Kidney epithelial cell (primary cell): ENCODE measurements around the gene OAS1. TPM values are rescaled to one million over a fixed set of nuclear protein-coding genes. Genes with fewer than 3 reads are reported as not detected.

Experiments
- DNase-seq: peaks from one replicate; pipeline ENCODE4 v3.0.0-alpha.2; 2010; ENCODE audit warnings: low read depth
- H3K27me3 ChIP-seq: 2 replicates; pipeline ENCODE4 v1.6.0; 2011; ENCODE audit warnings: low read length; ENCODE audit not compliant: control insufficient read depth, insufficient read depth
- H3K36me3 ChIP-seq: 2 replicates; pipeline ENCODE4 v1.5.1; 2011; ENCODE audit warnings: low read length; ENCODE audit not compliant: control insufficient read depth, insufficient read depth
- H3K4me3 ChIP-seq: 2 replicates; pipeline ENCODE4 v1.5.1; 2011; ENCODE audit warnings: low read depth, mild to moderate bottlenecking, control low read depth, low read length
- total RNA-seq: library from RNA; depleted of rRNA; stranded (reverse); fragments of >200 nt; gene quantifications from 2 replicates; pipeline ENCODE4 v1.2.3, GENCODE V29; 2015
- TF ChIP-seq, protein P1 (sequence below): IDR thresholded peaks from 2 replicates; pipeline ENCODE4 v1.5.1; 2011; ENCODE audit warnings: mild to moderate bottlenecking, moderate library complexity, low read length, control low read depth, inconsistent platforms; ENCODE audit not compliant: insufficient read depth, poor library complexity, severe bottlenecking

The OAS1 gene
- total RNA-seq, 1 donor from 2014 or later: 6.0 TPM

DNA sequence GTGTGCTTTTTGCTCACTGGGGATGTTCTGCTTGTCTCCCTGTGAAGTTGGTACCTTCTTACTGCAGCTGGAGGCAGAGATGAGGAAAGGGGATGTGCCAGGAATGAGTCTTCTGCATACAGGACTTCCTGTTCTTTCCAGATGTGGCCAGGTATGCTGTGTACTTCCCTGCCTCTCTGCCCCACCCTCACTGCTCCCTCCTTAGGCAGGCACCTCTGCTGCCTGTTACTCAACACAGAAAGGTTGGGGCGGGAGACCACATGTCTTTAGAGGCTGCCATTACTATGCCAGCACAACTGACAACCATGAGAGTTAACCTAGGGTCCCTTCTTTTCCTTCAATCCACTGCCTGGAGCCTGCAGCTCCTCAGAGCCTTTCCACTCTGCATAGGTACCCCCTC lies 29.5 kb downstream of the OAS1 start:
- no peaks in the 10 kb centered on the region for H3K27me3 ChIP-seq
- H3K36me3 ChIP-seq: no peaks in the 10 kb centered on the region
- TF ChIP-seq, protein P1, sequence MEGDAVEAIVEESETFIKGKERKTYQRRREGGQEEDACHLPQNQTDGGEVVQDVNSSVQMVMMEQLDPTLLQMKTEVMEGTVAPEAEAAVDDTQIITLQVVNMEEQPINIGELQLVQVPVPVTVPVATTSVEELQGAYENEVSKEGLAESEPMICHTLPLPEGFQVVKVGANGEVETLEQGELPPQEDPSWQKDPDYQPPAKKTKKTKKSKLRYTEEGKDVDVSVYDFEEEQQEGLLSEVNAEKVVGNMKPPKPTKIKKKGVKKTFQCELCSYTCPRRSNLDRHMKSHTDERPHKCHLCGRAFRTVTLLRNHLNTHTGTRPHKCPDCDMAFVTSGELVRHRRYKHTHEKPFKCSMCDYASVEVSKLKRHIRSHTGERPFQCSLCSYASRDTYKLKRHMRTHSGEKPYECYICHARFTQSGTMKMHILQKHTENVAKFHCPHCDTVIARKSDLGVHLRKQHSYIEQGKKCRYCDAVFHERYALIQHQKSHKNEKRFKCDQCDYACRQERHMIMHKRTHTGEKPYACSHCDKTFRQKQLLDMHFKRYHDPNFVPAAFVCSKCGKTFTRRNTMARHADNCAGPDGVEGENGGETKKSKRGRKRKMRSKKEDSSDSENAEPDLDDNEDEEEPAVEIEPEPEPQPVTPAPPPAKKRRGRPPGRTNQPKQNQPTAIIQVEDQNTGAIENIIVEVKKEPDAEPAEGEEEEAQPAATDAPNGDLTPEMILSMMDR: no peak
- DNase-seq: no peak
- H3K4me3 ChIP-seq: no peak overlapping the region

DNA sequence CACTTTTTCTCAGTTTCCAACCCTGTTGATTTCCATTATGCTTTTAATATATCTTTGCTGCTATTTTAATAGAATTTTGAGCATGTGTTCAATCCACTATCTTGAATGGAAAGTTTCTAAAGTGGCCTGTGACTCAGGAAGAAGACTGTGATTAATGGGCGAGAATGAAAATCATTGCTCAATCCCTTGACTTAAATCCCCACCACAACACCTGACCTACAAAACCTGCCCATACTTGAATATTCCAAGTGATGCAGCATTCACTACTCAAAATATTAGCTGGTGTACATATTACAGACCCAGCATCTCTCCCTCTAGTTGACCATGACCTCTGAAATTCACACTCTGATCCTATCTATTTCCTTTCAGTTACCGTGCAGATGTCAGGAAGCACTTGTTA lies 30.2 kb downstream of the OAS1 start:
- H3K36me3 ChIP-seq: no peaks in the 10 kb centered on the region
- H3K4me3 ChIP-seq: no peak overlapping the region
- no peaks in the 10 kb centered on the region for H3K27me3 ChIP-seq
- no peak for DNase-seq
- TF ChIP-seq, protein P1: no peak

DNA sequence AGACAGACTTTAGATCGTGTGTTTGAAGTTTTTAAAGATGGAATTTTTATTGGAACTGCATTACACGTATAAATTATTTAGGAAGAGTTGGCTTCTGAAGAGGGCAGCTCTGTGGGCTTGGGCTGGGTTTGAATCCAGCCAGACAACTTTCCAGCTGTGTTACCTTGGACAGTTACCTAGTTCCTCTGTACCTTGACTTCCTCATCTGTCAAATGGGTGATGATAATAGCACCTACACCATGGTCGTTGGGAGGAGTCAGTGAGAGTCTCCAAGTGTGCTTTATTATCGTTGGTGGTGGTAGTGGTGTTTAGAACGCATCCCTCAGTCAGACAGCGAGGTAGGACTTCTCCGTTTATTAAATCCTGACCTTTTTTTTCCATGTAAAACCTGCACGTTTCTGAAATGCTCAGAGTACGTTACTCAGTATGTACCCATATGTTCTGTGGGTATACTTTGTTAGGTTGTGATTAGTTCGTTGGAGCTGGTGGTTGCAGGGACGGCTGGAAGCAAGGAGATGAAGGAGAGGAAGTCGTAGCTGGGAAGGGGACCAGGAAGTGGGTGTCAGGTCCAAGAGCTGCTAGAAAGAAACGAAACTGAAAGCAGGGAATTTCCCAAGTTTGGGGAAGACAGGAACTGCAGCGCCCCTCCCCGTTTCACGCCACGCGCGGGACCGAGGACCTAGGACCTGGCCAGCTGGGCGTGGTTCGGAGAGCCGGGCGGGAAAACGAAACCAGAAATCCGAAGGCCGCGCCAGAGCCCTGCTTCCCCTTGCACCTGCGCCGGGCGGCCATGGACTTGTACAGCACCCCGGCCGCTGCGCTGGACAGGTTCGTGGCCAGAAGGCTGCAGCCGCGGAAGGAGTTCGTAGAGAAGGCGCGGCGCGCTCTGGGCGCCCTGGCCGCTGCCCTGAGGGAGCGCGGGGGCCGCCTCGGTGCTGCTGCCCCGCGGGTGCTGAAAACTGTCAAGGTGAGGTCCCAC lies 31.3 kb downstream of the OAS1 start, which contains the start of gene OAS3:
Gene OAS3, plus strand, starts transcription at position 734 of the 979 bp plus-strand sequence. Its CDS starts 57 bp downstream, at position 791.
- TF ChIP-seq, protein P1: no peak
- Histone ChIP-seq H3K36me3 (no peaks in the 10 kb centered on the region), H3K4me3 (peak within 1 kb of the TSS; percentile 50), H3K27me3 (no peaks in the 10 kb centered on the region)
- peak; percentile 47 for DNase-seq

DNA sequence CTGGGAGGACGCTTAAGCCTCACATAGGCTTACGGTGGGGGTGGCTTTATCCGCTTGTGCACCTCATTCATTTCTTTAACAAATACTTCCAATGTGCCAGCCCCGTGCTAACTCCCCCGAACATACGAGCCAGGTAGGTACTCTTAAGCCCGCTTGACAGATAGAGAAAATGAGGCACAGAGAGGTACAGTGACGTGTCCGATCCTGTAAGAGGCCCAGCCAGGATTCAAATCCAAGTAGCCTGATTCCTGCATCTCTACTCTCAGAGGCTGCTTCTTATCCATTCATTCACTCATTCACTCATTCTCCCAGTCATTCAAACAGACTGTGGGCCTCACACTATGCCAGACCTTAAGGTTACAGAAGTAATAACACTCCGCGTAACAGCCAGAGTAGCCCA lies 32.0 kb downstream of the OAS1 start:
- H3K27me3 ChIP-seq: no peaks in the 10 kb centered on the region
- peak overlapping the region; percentile 50 for H3K4me3 ChIP-seq
- H3K36me3 ChIP-seq: no peaks in the 10 kb centered on the region
- TF ChIP-seq, protein P1: no peak
- no peak for DNase-seq

DNA sequence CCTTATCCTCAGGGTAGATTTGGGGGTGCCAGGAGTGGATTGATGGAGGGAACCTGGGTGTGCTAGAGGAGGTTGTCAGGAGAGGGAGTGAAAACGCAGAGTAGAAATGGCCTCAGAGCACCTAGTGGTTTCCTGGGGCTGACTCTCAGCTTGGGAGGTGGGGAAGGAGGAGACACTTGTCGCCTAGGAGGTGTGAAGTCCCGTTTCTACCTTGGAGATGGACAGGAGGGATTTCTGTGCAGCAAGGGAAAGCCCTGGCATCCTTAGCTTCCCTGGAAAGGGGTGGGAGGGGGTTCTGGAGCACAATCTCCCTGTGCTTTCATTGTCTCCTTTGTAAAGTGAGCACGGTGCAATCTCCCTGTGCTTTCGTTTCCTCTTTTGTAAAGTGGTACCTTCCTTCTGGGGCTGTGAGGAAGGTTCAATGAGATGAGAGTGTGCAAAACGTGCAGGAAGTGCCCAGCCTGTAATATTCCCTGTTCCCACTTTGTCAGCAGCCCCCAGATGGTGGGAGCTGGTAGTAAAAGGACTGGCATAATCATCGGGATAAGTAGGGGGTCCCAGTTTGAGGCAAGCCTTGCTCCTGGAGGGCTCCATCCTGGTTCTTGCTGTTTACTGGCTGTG lies 33.1 kb downstream of the OAS1 start:
- TF ChIP-seq, protein P1: no peak
- Histone ChIP-seq H3K4me3 (no peak overlapping the region), H3K27me3 (no peaks in the 10 kb centered on the region), H3K36me3 (no peaks in the 10 kb centered on the region)
- no peak for DNase-seq
